ENCODE measurements around the gene CSF2. TPM values are rescaled to one million over a fixed set of nuclear protein-coding genes. Genes with fewer than 3 reads are reported as not detected.

The CSF2 gene
- total RNA-seq: not detected

DNA sequence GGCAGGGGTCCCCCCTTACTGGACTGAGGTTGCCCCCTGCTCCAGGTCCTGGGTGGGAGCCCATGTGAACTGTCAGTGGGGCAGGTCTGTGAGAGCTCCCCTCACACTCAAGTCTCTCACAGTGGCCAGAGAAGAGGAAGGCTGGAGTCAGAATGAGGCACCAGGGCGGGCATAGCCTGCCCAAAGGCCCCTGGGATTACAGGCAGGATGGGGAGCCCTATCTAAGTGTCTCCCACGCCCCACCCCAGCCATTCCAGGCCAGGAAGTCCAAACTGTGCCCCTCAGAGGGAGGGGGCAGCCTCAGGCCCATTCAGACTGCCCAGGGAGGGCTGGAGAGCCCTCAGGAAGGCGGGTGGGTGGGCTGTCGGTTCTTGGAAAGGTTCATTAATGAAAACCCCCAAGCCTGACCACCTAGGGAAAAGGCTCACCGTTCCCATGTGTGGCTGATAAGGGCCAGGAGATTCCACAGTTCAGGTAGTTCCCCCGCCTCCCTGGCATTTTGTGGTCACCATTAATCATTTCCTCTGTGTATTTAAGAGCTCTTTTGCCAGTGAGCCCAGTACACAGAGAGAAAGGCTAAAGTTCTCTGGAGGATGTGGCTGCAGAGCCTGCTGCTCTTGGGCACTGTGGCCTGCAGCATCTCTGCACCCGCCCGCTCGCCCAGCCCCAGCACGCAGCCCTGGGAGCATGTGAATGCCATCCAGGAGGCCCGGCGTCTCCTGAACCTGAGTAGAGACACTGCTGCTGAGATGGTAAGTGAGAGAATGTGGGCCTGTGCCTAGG is at the start of gene CSF2:
Gene CSF2 (plus strand): TSS at position 559 of the 783 bp plus-strand sequence. CDS start 35 bp downstream, at position 594.
- H3K27ac ChIP-seq (replicated peaks in 1 of 4): no peak within 1 kb of the TSS
- 64% methylated on average over 5 of the region's 12 CpGs for WGBS

DNA sequence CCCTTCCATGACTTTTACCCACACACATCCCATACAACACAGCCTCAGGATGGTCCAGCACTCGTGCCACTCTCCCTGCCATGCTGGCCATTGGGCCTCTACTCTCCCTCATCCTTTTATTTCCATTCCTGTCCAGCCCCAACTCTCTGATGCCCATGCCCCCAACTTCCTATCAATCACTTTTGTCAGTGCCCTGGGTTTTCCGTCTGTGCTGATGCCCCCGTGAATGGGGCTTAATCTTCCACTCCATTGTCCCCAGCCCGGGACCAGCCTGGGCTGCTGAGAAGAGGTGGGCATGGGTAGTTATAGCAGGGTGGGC is 49.5 kb upstream of the CSF2 start:
- intact Hi-C loops (cut with DNase I): no loop called here
- Histone ChIP-seq H3K9me3 (no peaks in the 10 kb centered on the region), H3K36me3 (no peaks in the 10 kb centered on the region), H3K4me3 (no peak overlapping the region), H3K4me1 (no peaks in the 10 kb centered on the region), H3K27ac (replicated peaks in 1 of 4) (no peak overlapping the region), H3K27me3 (peaks cover 0 to 11% (median 0%) of the 10 kb centered on the region in 4 donors)
- WGBS: 79% methylated on average over 4 of the region's 4 CpGs
- peak; percentile 70 for DNase-seq (ENCODE audit: extremely low spot score)
- TF ChIP-seq POLR2AphosphoS5 (IDR thresholded peaks at IDR 0.05): no peak
- TF ChIP-seq, protein P1, sequence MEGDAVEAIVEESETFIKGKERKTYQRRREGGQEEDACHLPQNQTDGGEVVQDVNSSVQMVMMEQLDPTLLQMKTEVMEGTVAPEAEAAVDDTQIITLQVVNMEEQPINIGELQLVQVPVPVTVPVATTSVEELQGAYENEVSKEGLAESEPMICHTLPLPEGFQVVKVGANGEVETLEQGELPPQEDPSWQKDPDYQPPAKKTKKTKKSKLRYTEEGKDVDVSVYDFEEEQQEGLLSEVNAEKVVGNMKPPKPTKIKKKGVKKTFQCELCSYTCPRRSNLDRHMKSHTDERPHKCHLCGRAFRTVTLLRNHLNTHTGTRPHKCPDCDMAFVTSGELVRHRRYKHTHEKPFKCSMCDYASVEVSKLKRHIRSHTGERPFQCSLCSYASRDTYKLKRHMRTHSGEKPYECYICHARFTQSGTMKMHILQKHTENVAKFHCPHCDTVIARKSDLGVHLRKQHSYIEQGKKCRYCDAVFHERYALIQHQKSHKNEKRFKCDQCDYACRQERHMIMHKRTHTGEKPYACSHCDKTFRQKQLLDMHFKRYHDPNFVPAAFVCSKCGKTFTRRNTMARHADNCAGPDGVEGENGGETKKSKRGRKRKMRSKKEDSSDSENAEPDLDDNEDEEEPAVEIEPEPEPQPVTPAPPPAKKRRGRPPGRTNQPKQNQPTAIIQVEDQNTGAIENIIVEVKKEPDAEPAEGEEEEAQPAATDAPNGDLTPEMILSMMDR (IDR thresholded peaks at IDR 0.05): no peak
- TF ChIP-seq EP300 (IDR thresholded peaks at IDR 0.05): no peak
- no peak for TF ChIP-seq POLR2A (IDR thresholded peaks at IDR 0.05; ENCODE audit: low read depth)

More for the DNA sequence above, at the start of gene CSF2:
- intact Hi-C loops (cut with DNase I): no loop called here
- H3K4me3 ChIP-seq: no peak within 1 kb of the TSS
- no peaks in the 10 kb centered on the region for H3K9me3 ChIP-seq
- TF ChIP-seq, protein P1 (IDR thresholded peaks at IDR 0.05): no peak
- TF ChIP-seq POLR2AphosphoS5 (IDR thresholded peaks at IDR 0.05) (no peak), POLR2A (IDR thresholded peaks at IDR 0.05; ENCODE audit: low read depth) (no peak), EP300 (IDR thresholded peaks at IDR 0.05) (no peak)
- H3K4me1 ChIP-seq: no peaks in the 10 kb centered on the region
- no peaks in the 10 kb centered on the region for H3K27me3 ChIP-seq
- no peak for DNase-seq (ENCODE audit: extremely low spot score)
- H3K36me3 ChIP-seq: no peaks in the 10 kb centered on the region

DNA sequence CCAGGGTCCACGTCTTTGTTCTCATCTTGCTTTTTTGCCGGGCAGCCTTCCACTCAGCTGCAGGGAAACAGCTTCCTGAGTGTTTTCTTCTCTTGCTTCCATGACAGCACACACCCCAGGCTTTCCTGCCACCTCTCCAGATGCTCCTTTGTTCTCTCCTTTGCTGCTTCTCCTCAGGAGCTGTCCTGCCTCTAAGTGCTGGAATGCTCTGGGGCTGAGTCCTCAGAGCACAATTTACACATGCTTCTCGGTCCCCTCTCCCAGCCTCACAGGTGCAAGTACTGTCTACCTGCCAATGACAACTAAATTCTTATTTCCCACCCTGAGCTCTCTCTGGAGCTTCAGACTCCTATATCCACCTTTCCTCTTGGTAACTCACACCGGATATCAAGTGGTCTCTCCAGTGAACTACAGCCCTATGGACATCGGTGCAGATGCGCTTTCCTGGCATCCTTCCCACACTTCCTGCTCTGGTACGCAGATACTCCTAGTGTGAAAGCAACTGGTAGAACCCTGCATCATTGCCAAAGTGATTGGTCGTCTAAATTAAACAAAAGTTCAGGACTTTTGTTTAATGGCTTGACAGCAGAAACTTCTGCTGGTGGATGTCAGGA is 48.7 kb upstream of the CSF2 start:
- WGBS: 68% methylated on average over 8 of the region's 8 CpGs
- intact Hi-C loops (cut with DNase I): no loop called here
- DNase-seq (ENCODE audit: extremely low spot score): peak; percentile 60
- H3K27ac ChIP-seq (replicated peaks in 1 of 4): no peak overlapping the region
- H3K4me3 ChIP-seq: no peak overlapping the region
- no peaks in the 10 kb centered on the region for H3K36me3 ChIP-seq
- no peaks in the 10 kb centered on the region for H3K9me3 ChIP-seq
- H3K4me1 ChIP-seq: no peaks in the 10 kb centered on the region
- peaks cover 0 to 11% (median 0%) of the 10 kb centered on the region in 4 donors for H3K27me3 ChIP-seq
- TF ChIP-seq POLR2A (IDR thresholded peaks at IDR 0.05; ENCODE audit: low read depth): no peak
- TF ChIP-seq POLR2AphosphoS5 (IDR thresholded peaks at IDR 0.05): no peak
- no peak for TF ChIP-seq EP300 (IDR thresholded peaks at IDR 0.05)
- TF ChIP-seq, protein P1 (IDR thresholded peaks at IDR 0.05): no peak

DNA sequence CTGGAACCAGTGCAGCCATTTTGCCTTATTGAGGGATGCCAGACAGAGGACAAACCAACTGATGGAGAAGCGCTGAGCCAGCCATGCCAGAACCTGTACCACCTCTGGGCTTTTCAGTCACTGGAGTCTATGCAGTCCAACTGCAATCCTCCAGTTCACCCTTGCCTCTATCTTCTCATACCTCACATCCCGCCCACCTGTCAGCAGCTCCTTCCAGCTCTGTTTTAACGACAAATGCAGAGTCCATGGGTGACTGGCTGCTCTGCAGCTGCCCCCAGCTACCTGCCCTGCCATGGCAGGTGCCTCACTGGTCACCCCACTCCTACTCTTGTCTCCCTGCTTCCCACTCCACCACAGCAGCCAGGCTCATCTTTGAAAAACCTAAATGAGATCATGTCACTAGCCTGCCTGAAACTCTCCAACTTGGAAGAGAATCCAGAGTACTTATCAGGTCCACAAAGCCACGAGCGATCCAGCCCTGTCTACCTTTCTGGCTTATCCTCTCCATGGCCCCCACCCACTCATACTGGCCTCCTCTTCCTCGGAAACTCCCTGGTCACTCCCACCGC is 48.1 kb upstream of the CSF2 start:
- DNase-seq (ENCODE audit: extremely low spot score): peak; percentile 75

More for the DNA sequence above, 48.1 kb upstream of the CSF2 start:
- Histone ChIP-seq H3K27me3 (peaks cover 0 to 11% (median 0%) of the 10 kb centered on the region in 4 donors), H3K27ac (replicated peaks in 1 of 4) (no peak overlapping the region), H3K36me3 (no peaks in the 10 kb centered on the region), H3K4me3 (no peak overlapping the region), H3K9me3 (no peaks in the 10 kb centered on the region), H3K4me1 (no peaks in the 10 kb centered on the region)
- intact Hi-C loops (cut with DNase I): no loop called here
- TF ChIP-seq EP300 (IDR thresholded peaks at IDR 0.05): no peak
- TF ChIP-seq, protein P1 (IDR thresholded peaks at IDR 0.05): no peak
- TF ChIP-seq POLR2A (IDR thresholded peaks at IDR 0.05; ENCODE audit: low read depth): no peak
- TF ChIP-seq POLR2AphosphoS5 (IDR thresholded peaks at IDR 0.05): no peak
- WGBS: 88% methylated on average over 7 of the region's 7 CpGs

Measured in esophagus muscularis mucosa (tissue), 4 donors.